Neural cell (in vitro differentiated cells): ENCODE data around the gene ZNF41. TPM values are rescaled to one million over a fixed set of nuclear protein-coding genes. Genes with fewer than 3 reads are reported as not detected.
"Not testable (repeated sequence)": the region's sequence is repeated elsewhere in the genome, so short reads cannot be mapped to it uniquely, and the experiment has no call there.

Experiments
- H2AFZ ChIP-seq: fragments of 200-600, 300-800 bp; sonication (generic), shearing (Covaris generic); 2 replicates; pipeline ENCODE4 v1.6.0; 2014; ENCODE audit warnings: low read depth, mild to moderate bottlenecking, antibody characterized with exemption, low read length, moderate library complexity
- H3F3A ChIP-seq: fragments of 200-600 bp; shearing (Covaris generic); 2 replicates; pipeline ENCODE4 v1.6.1; 2016; ENCODE audit warnings: mild to moderate bottlenecking, moderate library complexity, mixed read lengths, antibody characterized with exemption, low read length; ENCODE audit not compliant: insufficient read depth, poor library complexity, severe bottlenecking
- H3K27ac ChIP-seq: fragments of 200-600, 300-800 bp; sonication (generic), shearing (Covaris generic); 2 replicates; pipeline ENCODE4 v1.5.1; 2014; ENCODE audit warnings: mild to moderate bottlenecking, low read length, moderate library complexity
- H3K27me3 ChIP-seq: fragments of 300-800, 200-600 bp; sonication (generic), shearing (Covaris generic); 2 replicates; pipeline ENCODE4 v1.6.0; 2014; ENCODE audit warnings: mild to moderate bottlenecking, low read depth, low read length, moderate library complexity; ENCODE audit not compliant: insufficient read depth
- H3K36me3 ChIP-seq: fragments of 300-800, 200-600 bp; sonication (generic), shearing (Covaris generic); 2 replicates; pipeline ENCODE4 v1.5.1; 2014; ENCODE audit warnings: mild to moderate bottlenecking, antibody characterized with exemption, low read length, moderate library complexity; ENCODE audit not compliant: insufficient read depth
- H3K4me2 ChIP-seq: fragments of 300-800, 200-600 bp; sonication (generic), shearing (Covaris generic); 2 replicates; pipeline ENCODE4 v1.6.0; 2014; ENCODE audit warnings: mild to moderate bottlenecking, low read length
- H3K4me3 ChIP-seq: fragments of 300-800, 200-600 bp; sonication (generic), shearing (Covaris generic); 2 replicates; pipeline ENCODE4 v1.5.1; 2014; ENCODE audit warnings: mild to moderate bottlenecking, low read length, moderate library complexity
- H3K79me2 ChIP-seq: fragments of 200-600 bp; shearing (Covaris generic); replicated peaks from 2 replicates; pipeline ENCODE4 v1.6.0; 2014; ENCODE audit warnings: mild to moderate bottlenecking, low read length, moderate library complexity; ENCODE audit not compliant: insufficient read depth
- H3K9ac ChIP-seq: fragments of 300-800, 200-600 bp; sonication (generic), shearing (Covaris generic); 2 replicates; pipeline ENCODE4 v1.6.1; 2016; ENCODE audit warnings: mild to moderate bottlenecking, low read length, mixed read lengths
- H3K9me2 ChIP-seq: fragments of 200-600 bp; shearing (Covaris generic); 2 replicates; pipeline ENCODE4 v1.6.1; 2016; ENCODE audit warnings: mild to moderate bottlenecking, low read length, mixed read lengths; ENCODE audit not compliant: insufficient read depth
- H3K9me3 ChIP-seq: fragments of 200-600, 300-800 bp; sonication (generic), shearing (Covaris generic); 2 replicates; pipeline ENCODE4 v1.6.1; 2016; ENCODE audit warnings: mild to moderate bottlenecking, mixed run types, low read length, moderate library complexity, mixed read lengths
- H4K20me1 ChIP-seq: fragments of 200-600 bp; shearing (Covaris generic); 2 replicates; pipeline ENCODE4 v1.6.1; 2016; ENCODE audit warnings: mild to moderate bottlenecking, mixed run types; ENCODE audit not compliant: insufficient read depth
- EP300 ChIP-seq: fragments of 450-650 bp; conservative IDR thresholded peaks from 2 replicates; pipeline ENCODE4 v1.6.1; 2014; ENCODE audit warnings: antibody characterized with exemption, mild to moderate bottlenecking, moderate library complexity; ENCODE audit not compliant: poor library complexity, severe bottlenecking
- EZH2 ChIP-seq: fragments of 200-600, 300-800 bp; shearing (Covaris generic), sonication (generic); IDR thresholded peaks from 2 replicates; pipeline ENCODE4 v1.6.1; 2014; ENCODE audit warnings: antibody characterized with exemption, low read length, borderline replicate concordance, mild to moderate bottlenecking; ENCODE audit not compliant: insufficient read depth, poor library complexity, severe bottlenecking
- MXI1 ChIP-seq: fragments of 450-650 bp; conservative IDR thresholded peaks from 2 replicates; pipeline ENCODE4 v1.6.1; 2014; ENCODE audit warnings: antibody characterized with exemption, mild to moderate bottlenecking; ENCODE audit not compliant: poor library complexity, severe bottlenecking
- RAD21 ChIP-seq: fragments of 450-650 bp; conservative IDR thresholded peaks from 2 replicates; pipeline ENCODE4 v1.6.1; 2014; ENCODE audit warnings: antibody characterized with exemption, mild to moderate bottlenecking, moderate library complexity
- SMC3 ChIP-seq: fragments of 450-650 bp; conservative IDR thresholded peaks from 2 replicates; pipeline ENCODE4 v1.6.1; 2014; ENCODE audit warnings: antibody characterized with exemption, mild to moderate bottlenecking, moderate library complexity; ENCODE audit not compliant: poor library complexity
- polyA plus RNA-seq: library from polyadenylated mRNA; depleted of rRNA; stranded (reverse); fragments of >200 nt; gene quantifications from 2 replicates; pipeline ENCODE4 v1.2.3, GENCODE V29; 2014
- TF ChIP-seq, protein P1 (sequence below): fragments of 450-650 bp; IDR thresholded peaks from 2 replicates; pipeline ENCODE4 v1.5.1; 2014; ENCODE audit warnings: antibody characterized with exemption, mild to moderate bottlenecking, moderate library complexity; ENCODE audit not compliant: poor library complexity, severe bottlenecking
- TF ChIP-seq, protein P2 (sequence below): IDR thresholded peaks from 2 replicates; pipeline ENCODE4 v1.6.1; 2012; ENCODE audit warnings: borderline replicate concordance

ZNF41 gene
- polyA plus RNA-seq, 1 donor from 2014 or later, result 7.9 TPM

DNA sequence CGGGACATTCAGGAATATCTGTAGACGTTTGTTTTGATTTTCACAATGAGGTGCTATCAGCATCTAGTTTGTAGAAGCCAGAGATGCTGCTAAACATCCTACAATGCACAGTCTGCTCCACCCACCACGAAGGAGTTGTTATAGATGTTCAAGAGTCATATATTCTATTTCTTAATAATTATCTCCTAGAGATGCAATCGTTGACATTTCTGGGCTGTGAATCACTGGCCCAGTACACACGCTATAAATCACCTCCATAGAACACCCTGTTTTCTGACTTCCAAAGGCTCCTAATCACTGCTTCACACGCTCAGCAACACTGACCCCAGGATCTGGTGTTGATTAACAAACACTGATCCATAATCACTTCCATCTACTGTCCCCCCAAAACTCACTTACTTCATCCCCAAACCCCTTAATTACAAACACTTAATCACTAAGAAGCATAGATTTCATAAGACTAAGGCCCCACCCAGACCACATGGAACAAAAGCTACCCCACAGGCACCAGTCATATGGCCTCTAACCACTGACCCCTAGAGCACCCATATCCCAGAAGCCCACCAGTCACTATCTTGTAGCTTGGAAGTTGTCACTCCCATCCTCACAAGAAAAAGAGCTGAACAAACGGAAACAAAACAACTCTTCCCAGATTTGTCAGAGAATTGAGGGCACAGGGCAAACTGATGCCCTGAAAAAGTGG, 31.7 kb upstream of the ZNF41 start:
- Histone ChIP-seq H4K20me1 (no peaks in the 10 kb centered on the region), H3K27ac (no peak overlapping the region), H2AFZ (no peak overlapping the region), H3K36me3 (no peaks in the 10 kb centered on the region), H3K9me2 (no peaks in the 10 kb centered on the region), H3K9me3 (no peaks in the 10 kb centered on the region), H3K27me3 (no peaks in the 10 kb centered on the region), H3K9ac (no peak overlapping the region), H3K4me2 (no peak overlapping the region), H3F3A (no peaks in the 10 kb centered on the region), H3K79me2 (no peaks in the 10 kb centered on the region), H3K4me3 (no peak overlapping the region)
- TF ChIP-seq MXI1 (no peak), EZH2 (no peak), RAD21 (no peak), EP300 (no peak), SMC3 (no peak)
- TF ChIP-seq, protein P1, sequence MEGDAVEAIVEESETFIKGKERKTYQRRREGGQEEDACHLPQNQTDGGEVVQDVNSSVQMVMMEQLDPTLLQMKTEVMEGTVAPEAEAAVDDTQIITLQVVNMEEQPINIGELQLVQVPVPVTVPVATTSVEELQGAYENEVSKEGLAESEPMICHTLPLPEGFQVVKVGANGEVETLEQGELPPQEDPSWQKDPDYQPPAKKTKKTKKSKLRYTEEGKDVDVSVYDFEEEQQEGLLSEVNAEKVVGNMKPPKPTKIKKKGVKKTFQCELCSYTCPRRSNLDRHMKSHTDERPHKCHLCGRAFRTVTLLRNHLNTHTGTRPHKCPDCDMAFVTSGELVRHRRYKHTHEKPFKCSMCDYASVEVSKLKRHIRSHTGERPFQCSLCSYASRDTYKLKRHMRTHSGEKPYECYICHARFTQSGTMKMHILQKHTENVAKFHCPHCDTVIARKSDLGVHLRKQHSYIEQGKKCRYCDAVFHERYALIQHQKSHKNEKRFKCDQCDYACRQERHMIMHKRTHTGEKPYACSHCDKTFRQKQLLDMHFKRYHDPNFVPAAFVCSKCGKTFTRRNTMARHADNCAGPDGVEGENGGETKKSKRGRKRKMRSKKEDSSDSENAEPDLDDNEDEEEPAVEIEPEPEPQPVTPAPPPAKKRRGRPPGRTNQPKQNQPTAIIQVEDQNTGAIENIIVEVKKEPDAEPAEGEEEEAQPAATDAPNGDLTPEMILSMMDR, result no peak
- TF ChIP-seq, protein P2, sequence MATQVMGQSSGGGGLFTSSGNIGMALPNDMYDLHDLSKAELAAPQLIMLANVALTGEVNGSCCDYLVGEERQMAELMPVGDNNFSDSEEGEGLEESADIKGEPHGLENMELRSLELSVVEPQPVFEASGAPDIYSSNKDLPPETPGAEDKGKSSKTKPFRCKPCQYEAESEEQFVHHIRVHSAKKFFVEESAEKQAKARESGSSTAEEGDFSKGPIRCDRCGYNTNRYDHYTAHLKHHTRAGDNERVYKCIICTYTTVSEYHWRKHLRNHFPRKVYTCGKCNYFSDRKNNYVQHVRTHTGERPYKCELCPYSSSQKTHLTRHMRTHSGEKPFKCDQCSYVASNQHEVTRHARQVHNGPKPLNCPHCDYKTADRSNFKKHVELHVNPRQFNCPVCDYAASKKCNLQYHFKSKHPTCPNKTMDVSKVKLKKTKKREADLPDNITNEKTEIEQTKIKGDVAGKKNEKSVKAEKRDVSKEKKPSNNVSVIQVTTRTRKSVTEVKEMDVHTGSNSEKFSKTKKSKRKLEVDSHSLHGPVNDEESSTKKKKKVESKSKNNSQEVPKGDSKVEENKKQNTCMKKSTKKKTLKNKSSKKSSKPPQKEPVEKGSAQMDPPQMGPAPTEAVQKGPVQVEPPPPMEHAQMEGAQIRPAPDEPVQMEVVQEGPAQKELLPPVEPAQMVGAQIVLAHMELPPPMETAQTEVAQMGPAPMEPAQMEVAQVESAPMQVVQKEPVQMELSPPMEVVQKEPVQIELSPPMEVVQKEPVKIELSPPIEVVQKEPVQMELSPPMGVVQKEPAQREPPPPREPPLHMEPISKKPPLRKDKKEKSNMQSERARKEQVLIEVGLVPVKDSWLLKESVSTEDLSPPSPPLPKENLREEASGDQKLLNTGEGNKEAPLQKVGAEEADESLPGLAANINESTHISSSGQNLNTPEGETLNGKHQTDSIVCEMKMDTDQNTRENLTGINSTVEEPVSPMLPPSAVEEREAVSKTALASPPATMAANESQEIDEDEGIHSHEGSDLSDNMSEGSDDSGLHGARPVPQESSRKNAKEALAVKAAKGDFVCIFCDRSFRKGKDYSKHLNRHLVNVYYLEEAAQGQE, result no peak

- peak overlapping the region; percentile 63 for H3K9ac ChIP-seq
- H2AFZ ChIP-seq, result peak overlapping the region; percentile 40
- H4K20me1 ChIP-seq, H3K36me3 ChIP-seq, H3K79me2 ChIP-seq, H3F3A ChIP-seq, H3K9me2 ChIP-seq, H3K9me3 ChIP-seq, H3K4me2 ChIP-seq, H3K27me3 ChIP-seq: not testable (repeated sequence)
- H3K4me3 ChIP-seq, result peak overlapping the region; percentile 63
- H3K27ac ChIP-seq, result peak overlapping the region; percentile 56
- TF ChIP-seq MXI1, result peak; percentile 2
Measured at GRCh38 chrX:47513034-47513965, 30.3 kb upstream of the ZNF41 start.

DNA sequence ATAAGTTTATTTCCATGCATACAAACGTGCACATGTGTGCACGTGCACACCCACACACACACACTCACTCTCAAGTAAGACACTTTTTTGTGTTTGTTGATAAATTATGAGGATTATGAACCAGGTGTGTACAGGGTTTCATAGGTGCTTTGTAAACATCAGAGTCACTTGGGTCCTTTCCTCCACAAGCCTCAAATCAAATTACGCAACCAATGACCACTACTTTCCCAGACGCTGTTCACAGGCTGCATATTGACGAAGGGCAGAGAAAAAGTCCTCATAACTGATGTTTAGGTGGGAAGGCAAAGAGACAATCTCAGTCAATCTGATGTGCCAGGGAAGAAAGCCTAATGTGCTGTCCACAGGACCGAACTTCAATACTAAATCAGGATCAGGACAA, 29.4 kb upstream of the ZNF41 start:
- H3K27ac ChIP-seq, H2AFZ ChIP-seq, H3K27me3 ChIP-seq, H3K4me2 ChIP-seq, H3K9me3 ChIP-seq, H3K36me3 ChIP-seq, H3K9me2 ChIP-seq, H3F3A ChIP-seq, H3K9ac ChIP-seq, H3K79me2 ChIP-seq, H4K20me1 ChIP-seq: not testable (repeated sequence)
- H3K4me3 ChIP-seq, result peak overlapping the region; percentile 42
